Measurements from ENCODE around the gene MLLT3.

- TF ChIP-seq, protein P1, sequence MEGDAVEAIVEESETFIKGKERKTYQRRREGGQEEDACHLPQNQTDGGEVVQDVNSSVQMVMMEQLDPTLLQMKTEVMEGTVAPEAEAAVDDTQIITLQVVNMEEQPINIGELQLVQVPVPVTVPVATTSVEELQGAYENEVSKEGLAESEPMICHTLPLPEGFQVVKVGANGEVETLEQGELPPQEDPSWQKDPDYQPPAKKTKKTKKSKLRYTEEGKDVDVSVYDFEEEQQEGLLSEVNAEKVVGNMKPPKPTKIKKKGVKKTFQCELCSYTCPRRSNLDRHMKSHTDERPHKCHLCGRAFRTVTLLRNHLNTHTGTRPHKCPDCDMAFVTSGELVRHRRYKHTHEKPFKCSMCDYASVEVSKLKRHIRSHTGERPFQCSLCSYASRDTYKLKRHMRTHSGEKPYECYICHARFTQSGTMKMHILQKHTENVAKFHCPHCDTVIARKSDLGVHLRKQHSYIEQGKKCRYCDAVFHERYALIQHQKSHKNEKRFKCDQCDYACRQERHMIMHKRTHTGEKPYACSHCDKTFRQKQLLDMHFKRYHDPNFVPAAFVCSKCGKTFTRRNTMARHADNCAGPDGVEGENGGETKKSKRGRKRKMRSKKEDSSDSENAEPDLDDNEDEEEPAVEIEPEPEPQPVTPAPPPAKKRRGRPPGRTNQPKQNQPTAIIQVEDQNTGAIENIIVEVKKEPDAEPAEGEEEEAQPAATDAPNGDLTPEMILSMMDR (IDR thresholded peaks at IDR 0.05) = no peak
- TF ChIP-seq EP300 (IDR thresholded peaks at IDR 0.05) = no peak
These were observed 21.0 kb downstream of the MLLT3 start for GRCh38 chr9:20601292-20601691.
